HepG2 (cell line): ENCODE results near the gene TUBA4B. TPM values are rescaled to one million over a fixed set of nuclear protein-coding genes. Genes with fewer than 3 reads are reported as not detected.

Experiments used
- ATAC-seq: fragments of 200-7000 bp; cut with Tn5 transposase; 3 replicates; pipeline ENCODE4 v1.9.1; 2020; ENCODE audit warnings: mild to moderate bottlenecking, moderate library complexity
- BruUV-seq: library from RNA; stranded (reverse); fragments of 400-500 nt; replicated peaks from 2 replicates; lab custom pipeline; 2021; lab: Mats Ljungman, UMichigan
- CTCF ChIA-PET: fragments of 300-600 bp; formaldehyde crosslinking; extraction: SDS; loops from one replicate; lab custom pipeline; 2021; ENCODE audit warnings: low total read pairs, inconsistent platforms, low intra/inter-chr PET ratio; lab: Yijun Ruan, JAX
- POLR2A ChIA-PET: fragments of 350-600 bp; sonication (Branson Sonifier 250); formaldehyde crosslinking; loops from one replicate; lab custom pipeline; 2020; ENCODE audit warnings: antibody characterized with exemption, inconsistent platforms; lab: Yijun Ruan, JAX
- DNase-seq: peaks from one replicate; pipeline ENCODE4 v3.0.0-alpha.2; 2015; ENCODE audit warnings: low spot score
- FAIRE-seq: peaks from 3 replicates; lab custom pipeline; 2011; peaks lifted over from hg19 to GRCh38; lab: Jason Lieb, UNC
- H2AFZ ChIP-seq: one replicate; pipeline ENCODE4 v1.6.1; 2011; ENCODE audit warnings: low read length, inconsistent platforms
- H3K27ac ChIP-seq: fragments of 300-600 bp; 3 replicates; pipeline ENCODE4 v1.8.0; 2011; ENCODE audit warnings: mixed run types, mild to moderate bottlenecking, mixed read lengths, low read length, inconsistent platforms; ENCODE audit not compliant: insufficient read depth; ENCODE audit errors: extremely low read length
- H3K27me3 ChIP-seq, 2 experiments: fragments of 200-600 bp in 1 of 2; 2 replicates in 1 of 2; 3 replicates in 1 of 2; pipeline versions ENCODE4 v1.6.0 to v1.8.0; 2011; ENCODE audit warnings: low read length in 2 of 2, mild to moderate bottlenecking in 2 of 2, moderate library complexity in 2 of 2, inconsistent platforms in 1 of 2; ENCODE audit not compliant: insufficient read depth in 2 of 2, control insufficient read depth in 1 of 2
- H3K36me3 ChIP-seq, 2 experiments: fragments of 200-600 bp in 1 of 2; replicated peaks in 1 of 2; 2 replicates in 1 of 2; 3 replicates in 1 of 2; pipeline versions ENCODE4 v1.5.1 to v1.8.0; 2011; ENCODE audit warnings: low read length in 2 of 2, inconsistent platforms in 1 of 2; ENCODE audit not compliant: insufficient read depth in 2 of 2, control insufficient read depth in 1 of 2
- H3K4me1 ChIP-seq: 2 replicates; pipeline ENCODE4 v1.5.1; 2012; ENCODE audit warnings: low read length, inconsistent platforms; ENCODE audit not compliant: insufficient read depth
- H3K4me2 ChIP-seq: 2 replicates; pipeline ENCODE4 v1.6.0; 2011; ENCODE audit warnings: low read depth, low read length, inconsistent platforms
- H3K4me3 ChIP-seq, 3 experiments: fragments of 200-600 bp in 1 of 3; sonication (generic), shearing (Covaris generic) in 1 of 3; replicated peaks in 1 of 3; 2 replicates each; pipeline ENCODE4 v1.5.1; 2011 to 2016; ENCODE audit warnings: low read length in 3 of 3, inconsistent platforms in 2 of 3, low read depth in 2 of 3, mild to moderate bottlenecking in 2 of 3, control low read depth in 1 of 3, mixed read lengths in 1 of 3; ENCODE audit not compliant: insufficient read depth in 1 of 3
- H3K79me2 ChIP-seq: one replicate; pipeline ENCODE4 v1.6.1; 2011; ENCODE audit warnings: low read length, inconsistent platforms; ENCODE audit not compliant: insufficient read depth
- H3K9ac ChIP-seq: 2 replicates; pipeline ENCODE4 v1.6.0; 2011; ENCODE audit warnings: mild to moderate bottlenecking, low read depth, low read length, inconsistent platforms; ENCODE audit not compliant: insufficient read depth
- H3K9me3 ChIP-seq: 2 replicates; pipeline ENCODE4 v1.5.1; 2012; ENCODE audit warnings: mild to moderate bottlenecking, low read length
- H4K20me1 ChIP-seq: 2 replicates; pipeline ENCODE4 v1.6.0; 2011; ENCODE audit warnings: inconsistent platforms, mild to moderate bottlenecking, low read length, moderate library complexity; ENCODE audit not compliant: insufficient read depth
- ARID5B ChIP-seq: IDR thresholded peaks from 2 replicates; pipeline ENCODE4 v1.4.0; 2020; ENCODE audit warnings: mild to moderate bottlenecking, missing genetic modification reagents
- ARNTL ChIP-seq: sonication (generic); formaldehyde crosslinking; IDR thresholded peaks from 2 replicates; pipeline ENCODE4 v1.4.0; 2020; ENCODE audit warnings: mild to moderate bottlenecking, missing genetic modification reagents
- ATF5 ChIP-seq: sonication (generic); formaldehyde crosslinking; IDR thresholded peaks from 2 replicates; pipeline ENCODE4 v1.4.0; 2020; ENCODE audit warnings: mild to moderate bottlenecking, low read depth, missing genetic modification reagents
- ATF7 ChIP-seq, 2 experiments: fragments of 450-650 bp in 1 of 2; sonication (generic) in 1 of 2; formaldehyde crosslinking in 1 of 2; IDR thresholded peaks; 2 replicates each; pipeline versions ENCODE4 v1.4.0 to v1.6.1; 2016 to 2020; ENCODE audit warnings: antibody characterized with exemption in 1 of 2, mild to moderate bottlenecking in 1 of 2, missing genetic modification reagents in 1 of 2
- CREB1 ChIP-seq, 2 experiments: fragments of 450-650 bp in 1 of 2; IDR thresholded peaks; 2 replicates each; pipeline ENCODE4 v1.6.1; 2016 to 2017; ENCODE audit warnings: control low read depth in 1 of 2, mild to moderate bottlenecking in 1 of 2, missing compliant biosample characterization in 1 of 2, missing genetic modification characterization in 1 of 2
- ISL2 ChIP-seq: sonication (generic); formaldehyde crosslinking; IDR thresholded peaks from 2 replicates; pipeline ENCODE4 v1.5.0; 2020; ENCODE audit warnings: missing genetic modification reagents
- PTBP1 ChIP-seq: fragments of 200-400 bp; formaldehyde crosslinking; IDR thresholded peaks from 2 replicates; pipeline ENCODE4 v1.6.1; 2018; ENCODE audit warnings: low read length, low read depth; ENCODE audit not compliant: poor library complexity, severe bottlenecking
- RELA ChIP-seq: sonication (generic); formaldehyde crosslinking; IDR thresholded peaks from 2 replicates; pipeline ENCODE4 v1.4.0; 2020; ENCODE audit warnings: missing genetic modification reagents
- SYNCRIP ChIP-seq: fragments of 200-400 bp; formaldehyde crosslinking; IDR thresholded peaks from 2 replicates; pipeline ENCODE4 v1.6.1; 2018; ENCODE audit warnings: mild to moderate bottlenecking, low read depth, low read length; ENCODE audit not compliant: insufficient read depth
- ZBTB43 ChIP-seq: sonication (generic); formaldehyde crosslinking; conservative IDR thresholded peaks from 2 replicates; pipeline ENCODE4 v1.4.0; 2020; ENCODE audit warnings: missing genetic modification reagents
- ZNF329 ChIP-seq: sonication (generic); formaldehyde crosslinking; IDR thresholded peaks from 2 replicates; pipeline ENCODE4 v1.9.0; 2021; ENCODE audit warnings: low read depth, mild to moderate bottlenecking, missing genetic modification reagents
- ZNF460 ChIP-seq: sonication (generic); formaldehyde crosslinking; IDR thresholded peaks from 2 replicates; pipeline ENCODE4 v1.5.1; 2020; ENCODE audit warnings: missing genetic modification reagents, mild to moderate bottlenecking, borderline replicate concordance
- WGBS: methylation state at CpG from one replicate; pipeline ENCODE4 v1.1.6; 2017; ENCODE audit warnings: low lambda C conversion rate; 5-methylcytosine and 5-hydroxymethylcytosine counted together
- in situ Hi-C: cut with HindIII; loops from 2 replicates; pipeline ENCODE4 v1.10.0; 2017; ENCODE audit warnings: low pct_unique_long_range_greater_than_20kb; ENCODE audit not compliant: extremely low pct_ligation_motif_present
- intact Hi-C: fragments of 100-400 bp; cut with micrococcal nuclease; formaldehyde crosslinking; loops from one replicate; pipeline ENCODE4 v1.10.0; 2022; ENCODE audit not compliant: unreplicated experiment
- polyA plus RNA-seq, 8 experiments: library from polyadenylated mRNA; depleted of rRNA in 3 of 8; stranded (reverse) in 7 of 8; unstranded in 1 of 8; fragments of >200 nt; fragmentation: Illumina TruSeq in 4 of 8; extraction: Trizol in 4 of 8; gene quantifications; 2 replicates each; pipeline versions ENCODE4 v1.2.1 to v1.2.3, GENCODE V29; 2011 to 2016; ENCODE audit warnings: low read depth in 4 of 8, missing spikeins in 1 of 8, mixed read lengths in 1 of 8; ENCODE audit not compliant: insufficient read depth in 1 of 8
- total RNA-seq, 5 experiments: library from RNA; depleted of rRNA; stranded (reverse); fragments of >200 nt; fragmentation: Illumina TruSeq; extraction: Trizol; gene quantifications; 2 replicates each; pipeline ENCODE4 v1.2.3, GENCODE V29; 2016; ENCODE audit warnings: low read depth in 1 of 5

The TUBA4B gene
- total and polyA plus RNA-seq, 2 of the 13 experiments (the other 11 are each of a cell fraction or from before 2014, with no cell fraction given): 0.18 to 0.22 TPM

GRCh38 chr2:219270055-219270372 lies 17.0 kb downstream of the TUBA4B start (continued):
- TF ChIP-seq ARID5B: 0 out of 2 replicates have a peak, but pooled peaks have one; percentile 33
- TF ChIP-seq ARNTL (CRISPR knock-in tag): no peak
- TF ChIP-seq ZBTB43 (CRISPR knock-in tag): no peak
- no peak for TF ChIP-seq RELA
- TF ChIP-seq ZNF329: no peak
- no peak for TF ChIP-seq SYNCRIP
- no peak for TF ChIP-seq PTBP1

- ATAC-seq: no peak
- DNase-seq: no peak
- no peaks in the 10 kb centered on the region for H4K20me1 ChIP-seq
- intact Hi-C loops (no loop called here), in situ Hi-C loops (no loop called here)
- H3K79me2 ChIP-seq: no peaks in the 10 kb centered on the region
- no peak overlapping the region for H3K27ac ChIP-seq
- H3K27me3 ChIP-seq: peaks cover 0 to 12% of the 10 kb centered on the region in 2 experiments; a peak in 2 of 5 replicates
- H3K9ac ChIP-seq: no peak overlapping the region
- H3K36me3 ChIP-seq: no peaks in the 10 kb centered on the region
- H3K4me3 ChIP-seq: no peak overlapping the region
- no peak for FAIRE-seq
- H3K4me2 ChIP-seq: no peak overlapping the region
- peaks cover 41% of the 10 kb centered on the region for H3K4me1 ChIP-seq
- no peaks in the 10 kb centered on the region for H3K9me3 ChIP-seq
- CTCF ChIA-PET: no interaction called here
- POLR2A ChIA-PET: interaction anchor here (0.7 to 0.8 kb wide), 2 partner anchors 17 to 26 kb away, joined by 3 read pairs; partner anchors contain the start of genes GLB1L, STK16 and TUBA4A
- no TSS peak for BruUV-seq
- TF ChIP-seq ATF5 (no peak), ISL2 (CRISPR knock-in tag) (no peak), ZNF460 (no peak), CREB1 (IDR thresholded peaks at IDR 0.05) (peak; percentile 92), CREB1 (CRISPR knock-in tag; IDR thresholded peaks at IDR 0.05) (no peak), ATF7 (IDR thresholded peaks at IDR 0.05) (peak; percentile 71), ATF7 (CRISPR knock-in tag; IDR thresholded peaks at IDR 0.05) (no peak)
- no peak overlapping the region for H2AFZ ChIP-seq
- 7% methylated on average over 2 of the region's 2 CpGs for WGBS
Measured at GRCh38 chr2:219271021-219271420, 18.0 kb downstream of the TUBA4B start.
